Embryonic facial prominence (tissue), 1 donor: ENCODE results near the gene HAP1.
A peak's percentile ranks its signal among the peaks of the same experiment; 100 is the strongest.
"Not testable (repeated sequence)": the region's sequence is repeated elsewhere in the genome, so short reads cannot be mapped to it uniquely, and the experiment has no call there.

ENCODE experiments used
- DNase-seq: peaks from one replicate; pipeline ENCODE4 v3.0.0-alpha.2; 2016; ENCODE audit errors: extremely low spot score

HAP1 gene

GRCh38 chr17:41691031-41691777, 43.2 kb downstream of the HAP1 start:
- DNase-seq: no peak

GRCh38 chr17:41690497-41690896, 43.9 kb downstream of the HAP1 start:
- DNase-seq: no peak

GRCh38 chr17:41689497-41690299, 44.7 kb downstream of the HAP1 start:
- DNase-seq: peak; percentile 41

GRCh38 chr17:41688641-41689496, 45.6 kb downstream of the HAP1 start, which contains the start of gene EIF1:
Gene EIF1 (plus strand): TSS chr17:41688885. CDS start chr17:41689039, 154 bp downstream.
- DNase-seq: peak; percentile 98

GRCh38 chr17:41687828-41688640, 46.4 kb downstream of the HAP1 start:
- no peak for DNase-seq

- DNase-seq: no peak
Observed at GRCh38 chr17:41686281-41686680, 48.2 kb downstream of the HAP1 start.

- not testable (repeated sequence) for DNase-seq
Observed at GRCh38 chr17:41685753-41686152, 48.7 kb downstream of the HAP1 start.

GRCh38 chr17:41684035-41684434, 50.4 kb downstream of the HAP1 start:
- DNase-seq: no peak

GRCh38 chr17:41683441-41684007, 50.9 kb downstream of the HAP1 start:
- DNase-seq: no peak

GRCh38 chr17:41682631-41683030, 51.8 kb downstream of the HAP1 start:
- no peak for DNase-seq

- DNase-seq: no peak
Observed at GRCh38 chr17:41681776-41682175, 52.7 kb downstream of the HAP1 start.

GRCh38 chr17:41680426-41681040, 53.9 kb downstream of the HAP1 start:
- no peak for DNase-seq

GRCh38 chr17:41679740-41680425, 54.6 kb downstream of the HAP1 start:
- no peak for DNase-seq

GRCh38 chr17:41678907-41679739, 55.3 kb downstream of the HAP1 start:
- no peak for DNase-seq

GRCh38 chr17:41678411-41678906, 56.0 kb downstream of the HAP1 start:
- no peak for DNase-seq

GRCh38 chr17:41676058-41676419, 58.4 kb downstream of the HAP1 start:
- DNase-seq: no peak

- DNase-seq: not testable (repeated sequence)
Observed at GRCh38 chr17:41675157-41676057, 59.0 kb downstream of the HAP1 start.
